Fibroblast of skin of back (primary cell): ENCODE measurements around the gene SLC41A1.

Experiments used
- DNase-seq: peaks from one replicate; pipeline ENCODE4 v3.0.0-alpha.2; 2013

SLC41A1 gene

GRCh38 chr1:205817988-205818387 is 5.0 kb upstream of the SLC41A1 start:
- no peak for DNase-seq

GRCh38 chr1:205817364-205817763 is 4.4 kb upstream of the SLC41A1 start:
- DNase-seq, result no peak

GRCh38 chr1:205813755-205814058 is 709 bp upstream of the SLC41A1 start:
- peak; percentile 78 for DNase-seq

- DNase-seq, result peak; percentile 22
These were observed 624 bp downstream of the SLC41A1 start for GRCh38 chr1:205812271-205812877.

- no peak for DNase-seq
These were observed 1.3 kb downstream of the SLC41A1 start for GRCh38 chr1:205811660-205812059.

- DNase-seq, result peak; percentile 21
These were observed 2.4 kb downstream of the SLC41A1 start for GRCh38 chr1:205810448-205811157.

- DNase-seq, result no peak
These were observed 3.1 kb downstream of the SLC41A1 start for GRCh38 chr1:205809942-205810345.

GRCh38 chr1:205809469-205809868 is 3.5 kb downstream of the SLC41A1 start:
- DNase-seq, result no peak

- no peak for DNase-seq
These were observed 7.8 kb downstream of the SLC41A1 start for GRCh38 chr1:205805082-205805711.

- no peak for DNase-seq
These were observed 8.4 kb downstream of the SLC41A1 start for GRCh38 chr1:205804605-205805004.

- DNase-seq, result no peak
These were observed 9.0 kb downstream of the SLC41A1 start for GRCh38 chr1:205803986-205804385.

- no peak for DNase-seq
These were observed 10.9 kb downstream of the SLC41A1 start for GRCh38 chr1:205802060-205802459.

- DNase-seq, result no peak
These were observed 11.9 kb downstream of the SLC41A1 start for GRCh38 chr1:205800981-205801703.

- no peak for DNase-seq
These were observed 12.6 kb downstream of the SLC41A1 start for GRCh38 chr1:205800427-205800826.

GRCh38 chr1:205798577-205798976 is 14.4 kb downstream of the SLC41A1 start:
- no peak for DNase-seq

GRCh38 chr1:205797168-205797567 is 15.8 kb downstream of the SLC41A1 start:
- DNase-seq, result no peak

- DNase-seq, result no peak
These were observed 18.8 kb downstream of the SLC41A1 start for GRCh38 chr1:205794011-205794730.

GRCh38 chr1:205792961-205793673 is 19.9 kb downstream of the SLC41A1 start:
- no peak for DNase-seq

- no peak for DNase-seq
These were observed 20.5 kb downstream of the SLC41A1 start for GRCh38 chr1:205792481-205792881.

GRCh38 chr1:205791568-205792180 is 21.3 kb downstream of the SLC41A1 start:
- DNase-seq, result peak; percentile 57

GRCh38 chr1:205787287-205787916 is 25.6 kb downstream of the SLC41A1 start:
- DNase-seq, result no peak
